Measurements from ENCODE around the gene ZNF3. TPM values are rescaled to one million over a fixed set of nuclear protein-coding genes. Genes with fewer than 3 reads are reported as not detected.
"Not testable (repeated sequence)": the region's sequence is repeated elsewhere in the genome, so short reads cannot be mapped to it uniquely, and the experiment has no call there.

ZNF3 gene
- 32.3 and 32.5 TPM in 2 replicates for total RNA-seq (2014; rRNA removed; shearing (Covaris generic))

GRCh38 chr7:100081535-100082102, at the start of gene ZNF3:
Gene ZNF3, minus strand, starts transcription at chr7:100081723. Its CDS starts 4,366 bp downstream, at chr7:100077357.
- peak; percentile 99 for DNase-seq (ENCODE audit: low spot score)

- DNase-seq (ENCODE audit: low spot score), result no peak
These were observed 49.3 kb upstream of the ZNF3 start for GRCh38 chr7:100130608-100131453.

- not testable (repeated sequence) for DNase-seq (ENCODE audit: low spot score)
These were observed 48.7 kb upstream of the ZNF3 start for GRCh38 chr7:100130220-100130607.

- DNase-seq (ENCODE audit: low spot score), result no peak
These were observed 47.1 kb upstream of the ZNF3 start for GRCh38 chr7:100128637-100128963.

GRCh38 chr7:100127866-100128636, 46.5 kb upstream of the ZNF3 start:
- no peak for DNase-seq (ENCODE audit: low spot score)

- peak; percentile 84 for DNase-seq (ENCODE audit: low spot score)
These were observed 45.7 kb upstream of the ZNF3 start, which contains the start of gene MBLAC1 for GRCh38 chr7:100126931-100127865. Gene MBLAC1, plus strand, starts transcription at chr7:100126967. Its CDS starts 429 bp downstream, at chr7:100127396.

- no peak for DNase-seq (ENCODE audit: low spot score)
These were observed 44.9 kb upstream of the ZNF3 start for GRCh38 chr7:100126239-100126930.

GRCh38 chr7:100124301-100125230, 43.0 kb upstream of the ZNF3 start:
- DNase-seq (ENCODE audit: low spot score), result no peak

GRCh38 chr7:100122568-100122967, 41.0 kb upstream of the ZNF3 start:
- DNase-seq (ENCODE audit: low spot score), result peak; percentile 2

- peak; percentile 2 for DNase-seq (ENCODE audit: low spot score)
These were observed 40.5 kb upstream of the ZNF3 start for GRCh38 chr7:100122067-100122466.

- no peak for DNase-seq (ENCODE audit: low spot score)
These were observed 39.2 kb upstream of the ZNF3 start for GRCh38 chr7:100120733-100121036.

GRCh38 chr7:100119970-100120732, 38.6 kb upstream of the ZNF3 start:
- DNase-seq (ENCODE audit: low spot score), result peak; percentile 46

- DNase-seq (ENCODE audit: low spot score), result peak; percentile 96
These were observed 37.8 kb upstream of the ZNF3 start, which contains the start of the genes CNPY4 and TAF6 for GRCh38 chr7:100119072-100119969. Gene CNPY4, plus strand, starts transcription at chr7:100119634. Its CDS starts 111 bp downstream, at chr7:100119745. Gene TAF6, minus strand, starts transcription at chr7:100119358. Its CDS starts 5,149 bp downstream, at chr7:100114209.

GRCh38 chr7:100118388-100119071, 37.0 kb upstream of the ZNF3 start:
- DNase-seq (ENCODE audit: low spot score), result no peak

GRCh38 chr7:100115026-100115425, 33.5 kb upstream of the ZNF3 start:
- no peak for DNase-seq (ENCODE audit: low spot score)

GRCh38 chr7:100111914-100112313, 30.4 kb upstream of the ZNF3 start:
- no peak for DNase-seq (ENCODE audit: low spot score)

GRCh38 chr7:100111156-100111555, 29.6 kb upstream of the ZNF3 start:
- DNase-seq (ENCODE audit: low spot score), result no peak
